Lower leg skin (tissue), 3 donors: ENCODE measurements around the gene RPTOR.

Source experiments
- CTCF ChIP-seq, 3 donors: fragments of 450-650 bp; IDR thresholded peaks; one replicate each; pipeline ENCODE4 v1.5.1; 2016; ENCODE audit warnings: antibody characterized with exemption in 3 of 3, mild to moderate bottlenecking in 3 of 3, moderate library complexity in 2 of 3
- POLR2A ChIP-seq, 2 donors: fragments of 450-650 bp; IDR thresholded peaks; one replicate each; pipeline ENCODE4 v1.6.1; 2016 to 2017; ENCODE audit warnings: antibody characterized with exemption in 2 of 2, mild to moderate bottlenecking in 1 of 2, moderate library complexity in 1 of 2

- TF ChIP-seq CTCF (IDR thresholded peaks at IDR 0.05) (no peak), POLR2A (IDR thresholded peaks at IDR 0.05) (no peak)
Measured at GRCh38 chr17:80892900-80893603, 348.4 kb downstream of the RPTOR start.
